ENCODE measurements around the gene JPT2. TPM values are rescaled to one million over a fixed set of nuclear protein-coding genes. Genes with fewer than 3 reads are reported as not detected.

The JPT2 gene
- 22.4 TPM for total RNA-seq

- H3K36me3 ChIP-seq (ENCODE audit: control insufficient read depth in 3 of 3, insufficient read depth in 3 of 3, low read length in 3 of 3), result peaks cover 20 to 27% (median 26%) of the 10 kb centered on the region in 3 donors
- no peaks in the 10 kb centered on the region for H3K27me3 ChIP-seq (ENCODE audit: control insufficient read depth in 3 of 3, insufficient read depth in 3 of 3, low read length in 3 of 3)
- H3K9ac ChIP-seq (ENCODE audit: low read depth in 1 of 3, low read length in 3 of 3), result peak within 1 kb of the TSS; percentile 57 to 82 (median 73)
- peak within 1 kb of the TSS; percentile 67 to 75 (median 73) for H3K4me3 ChIP-seq (ENCODE audit: low read length in 3 of 3)
- peaks cover 6 to 9% (median 7%) of the 10 kb centered on the region in 3 donors for H3K4me1 ChIP-seq (ENCODE audit: control insufficient read depth in 3 of 3, insufficient read depth in 3 of 3, low read length in 3 of 3)
- H3K9me3 ChIP-seq (ENCODE audit: control insufficient read depth in 3 of 3, low read length in 3 of 3), result no peaks in the 10 kb centered on the region
- no peak within 1 kb of the TSS for H3K27ac ChIP-seq (ENCODE audit: low read depth, low read length)
These were observed at the start of gene JPT2 for GRCh38 chr16:1677942-1678499. JPT2 (plus strand) TSS chr16:1678279; CDS start chr16:1678313, 34 bp downstream.

- H3K9ac ChIP-seq (ENCODE audit: low read depth in 1 of 3, low read length in 3 of 3), result no peak overlapping the region
- no peak overlapping the region for H3K4me3 ChIP-seq (ENCODE audit: low read length in 3 of 3)
- H3K27me3 ChIP-seq (ENCODE audit: control insufficient read depth in 3 of 3, insufficient read depth in 3 of 3, low read length in 3 of 3), result no peaks in the 10 kb centered on the region
- peaks cover 47 to 54% (median 48%) of the 10 kb centered on the region in 3 donors for H3K36me3 ChIP-seq (ENCODE audit: control insufficient read depth in 3 of 3, insufficient read depth in 3 of 3, low read length in 3 of 3)
- no peaks in the 10 kb centered on the region for H3K9me3 ChIP-seq (ENCODE audit: control insufficient read depth in 3 of 3, low read length in 3 of 3)
- no peak overlapping the region for H3K27ac ChIP-seq (ENCODE audit: low read depth, low read length)
- H3K4me1 ChIP-seq (ENCODE audit: control insufficient read depth in 3 of 3, insufficient read depth in 3 of 3, low read length in 3 of 3), result no peaks in the 10 kb centered on the region
These were observed 47.4 kb upstream of the JPT2 start for GRCh38 chr16:1630450-1631213.

GRCh38 chr16:1631230-1631629, 46.8 kb upstream of the JPT2 start:
- H3K27me3 ChIP-seq (ENCODE audit: control insufficient read depth in 3 of 3, insufficient read depth in 3 of 3, low read length in 3 of 3), result no peaks in the 10 kb centered on the region
- H3K9ac ChIP-seq (ENCODE audit: low read depth in 1 of 3, low read length in 3 of 3), result no peak overlapping the region
- H3K27ac ChIP-seq (ENCODE audit: low read depth, low read length), result no peak overlapping the region
- no peaks in the 10 kb centered on the region for H3K9me3 ChIP-seq (ENCODE audit: control insufficient read depth in 3 of 3, low read length in 3 of 3)
- no peaks in the 10 kb centered on the region for H3K4me1 ChIP-seq (ENCODE audit: control insufficient read depth in 3 of 3, insufficient read depth in 3 of 3, low read length in 3 of 3)
- H3K4me3 ChIP-seq (ENCODE audit: low read length in 3 of 3), result no peak overlapping the region
- peaks cover 46 to 54% (median 49%) of the 10 kb centered on the region in 3 donors for H3K36me3 ChIP-seq (ENCODE audit: control insufficient read depth in 3 of 3, insufficient read depth in 3 of 3, low read length in 3 of 3)

- H3K4me1 ChIP-seq (ENCODE audit: control insufficient read depth in 3 of 3, insufficient read depth in 3 of 3, low read length in 3 of 3), result no peaks in the 10 kb centered on the region
- no peak overlapping the region for H3K4me3 ChIP-seq (ENCODE audit: low read length in 3 of 3)
- no peaks in the 10 kb centered on the region for H3K27me3 ChIP-seq (ENCODE audit: control insufficient read depth in 3 of 3, insufficient read depth in 3 of 3, low read length in 3 of 3)
- no peak overlapping the region for H3K27ac ChIP-seq (ENCODE audit: low read depth, low read length)
- H3K36me3 ChIP-seq (ENCODE audit: control insufficient read depth in 3 of 3, insufficient read depth in 3 of 3, low read length in 3 of 3), result peaks cover 40 to 46% (median 46%) of the 10 kb centered on the region in 3 donors
- H3K9ac ChIP-seq (ENCODE audit: low read depth in 1 of 3, low read length in 3 of 3), result no peak overlapping the region
- H3K9me3 ChIP-seq (ENCODE audit: control insufficient read depth in 3 of 3, low read length in 3 of 3), result no peaks in the 10 kb centered on the region
These were observed 46.0 kb upstream of the JPT2 start for GRCh38 chr16:1631931-1632637.

GRCh38 chr16:1632638-1632970, 45.5 kb upstream of the JPT2 start:
- Histone ChIP-seq H3K9ac (ENCODE audit: low read depth in 1 of 3, low read length in 3 of 3) (no peak overlapping the region), H3K27me3 (ENCODE audit: control insufficient read depth in 3 of 3, insufficient read depth in 3 of 3, low read length in 3 of 3) (no peaks in the 10 kb centered on the region), H3K27ac (ENCODE audit: low read depth, low read length) (no peak overlapping the region), H3K4me1 (ENCODE audit: control insufficient read depth in 3 of 3, insufficient read depth in 3 of 3, low read length in 3 of 3) (no peaks in the 10 kb centered on the region), H3K36me3 (ENCODE audit: control insufficient read depth in 3 of 3, insufficient read depth in 3 of 3, low read length in 3 of 3) (peaks cover 40 to 48% (median 45%) of the 10 kb centered on the region in 3 donors), H3K4me3 (ENCODE audit: low read length in 3 of 3) (no peak overlapping the region), H3K9me3 (ENCODE audit: control insufficient read depth in 3 of 3, low read length in 3 of 3) (no peaks in the 10 kb centered on the region)

GRCh38 chr16:1633310-1633709, 44.8 kb upstream of the JPT2 start:
- no peaks in the 10 kb centered on the region for H3K4me1 ChIP-seq (ENCODE audit: control insufficient read depth in 3 of 3, insufficient read depth in 3 of 3, low read length in 3 of 3)
- no peaks in the 10 kb centered on the region for H3K27me3 ChIP-seq (ENCODE audit: control insufficient read depth in 3 of 3, insufficient read depth in 3 of 3, low read length in 3 of 3)
- peaks cover 46 to 55% (median 51%) of the 10 kb centered on the region in 3 donors for H3K36me3 ChIP-seq (ENCODE audit: control insufficient read depth in 3 of 3, insufficient read depth in 3 of 3, low read length in 3 of 3)

GRCh38 chr16:1634541-1634940, 43.5 kb upstream of the JPT2 start:
- H3K36me3 ChIP-seq (ENCODE audit: control insufficient read depth in 3 of 3, insufficient read depth in 3 of 3, low read length in 3 of 3), result peaks cover 47 to 62% (median 61%) of the 10 kb centered on the region in 3 donors
- H3K9ac ChIP-seq (ENCODE audit: low read depth in 1 of 3, low read length in 3 of 3), result no peak overlapping the region
- H3K9me3 ChIP-seq (ENCODE audit: control insufficient read depth in 3 of 3, low read length in 3 of 3), result no peaks in the 10 kb centered on the region
- no peaks in the 10 kb centered on the region for H3K27me3 ChIP-seq (ENCODE audit: control insufficient read depth in 3 of 3, insufficient read depth in 3 of 3, low read length in 3 of 3)
- no peaks in the 10 kb centered on the region for H3K4me1 ChIP-seq (ENCODE audit: control insufficient read depth in 3 of 3, insufficient read depth in 3 of 3, low read length in 3 of 3)
- no peak overlapping the region for H3K27ac ChIP-seq (ENCODE audit: low read depth, low read length)
- no peak overlapping the region for H3K4me3 ChIP-seq (ENCODE audit: low read length in 3 of 3)

More at GRCh38 chr16:1633310-1633709, 44.8 kb upstream of the JPT2 start:
- Histone ChIP-seq H3K27ac (ENCODE audit: low read depth, low read length) (no peak overlapping the region), H3K9ac (ENCODE audit: low read depth in 1 of 3, low read length in 3 of 3) (no peak overlapping the region), H3K9me3 (ENCODE audit: control insufficient read depth in 3 of 3, low read length in 3 of 3) (no peaks in the 10 kb centered on the region), H3K4me3 (ENCODE audit: low read length in 3 of 3) (no peak overlapping the region)

GRCh38 chr16:1635070-1635469, 43.0 kb upstream of the JPT2 start:
- no peak overlapping the region for H3K9ac ChIP-seq (ENCODE audit: low read depth in 1 of 3, low read length in 3 of 3)
- no peak overlapping the region for H3K4me3 ChIP-seq (ENCODE audit: low read length in 3 of 3)
- H3K36me3 ChIP-seq (ENCODE audit: control insufficient read depth in 3 of 3, insufficient read depth in 3 of 3, low read length in 3 of 3), result peaks cover 47 to 66% (median 65%) of the 10 kb centered on the region in 3 donors
- H3K27me3 ChIP-seq (ENCODE audit: control insufficient read depth in 3 of 3, insufficient read depth in 3 of 3, low read length in 3 of 3), result no peaks in the 10 kb centered on the region
- no peak overlapping the region for H3K27ac ChIP-seq (ENCODE audit: low read depth, low read length)
- H3K9me3 ChIP-seq (ENCODE audit: control insufficient read depth in 3 of 3, low read length in 3 of 3), result no peaks in the 10 kb centered on the region
- H3K4me1 ChIP-seq (ENCODE audit: control insufficient read depth in 3 of 3, insufficient read depth in 3 of 3, low read length in 3 of 3), result no peaks in the 10 kb centered on the region

- Histone ChIP-seq H3K4me3 (ENCODE audit: low read length in 3 of 3) (no peak overlapping the region), H3K27ac (ENCODE audit: low read depth, low read length) (no peak overlapping the region), H3K4me1 (ENCODE audit: control insufficient read depth in 3 of 3, insufficient read depth in 3 of 3, low read length in 3 of 3) (peaks cover 11 to 19% (median 18%) of the 10 kb centered on the region in 3 donors), H3K27me3 (ENCODE audit: control insufficient read depth in 3 of 3, insufficient read depth in 3 of 3, low read length in 3 of 3) (no peaks in the 10 kb centered on the region), H3K9me3 (ENCODE audit: control insufficient read depth in 3 of 3, low read length in 3 of 3) (no peaks in the 10 kb centered on the region), H3K9ac (ENCODE audit: low read depth in 1 of 3, low read length in 3 of 3) (no peak overlapping the region), H3K36me3 (ENCODE audit: control insufficient read depth in 3 of 3, insufficient read depth in 3 of 3, low read length in 3 of 3) (peaks cover 51 to 64% (median 52%) of the 10 kb centered on the region in 3 donors)
These were observed 40.6 kb upstream of the JPT2 start for GRCh38 chr16:1637526-1637925.

- Histone ChIP-seq H3K36me3 (ENCODE audit: control insufficient read depth in 3 of 3, insufficient read depth in 3 of 3, low read length in 3 of 3) (peaks cover 41 to 59% (median 43%) of the 10 kb centered on the region in 3 donors), H3K27me3 (ENCODE audit: control insufficient read depth in 3 of 3, insufficient read depth in 3 of 3, low read length in 3 of 3) (no peaks in the 10 kb centered on the region)
These were observed 39.3 kb upstream of the JPT2 start for GRCh38 chr16:1638757-1639156.

More at GRCh38 chr16:1638757-1639156, 39.3 kb upstream of the JPT2 start:
- peaks cover 23 to 31% (median 30%) of the 10 kb centered on the region in 3 donors for H3K4me1 ChIP-seq (ENCODE audit: control insufficient read depth in 3 of 3, insufficient read depth in 3 of 3, low read length in 3 of 3)
- no peak overlapping the region for H3K4me3 ChIP-seq (ENCODE audit: low read length in 3 of 3)
- no peak overlapping the region for H3K27ac ChIP-seq (ENCODE audit: low read depth, low read length)
- no peaks in the 10 kb centered on the region for H3K9me3 ChIP-seq (ENCODE audit: control insufficient read depth in 3 of 3, low read length in 3 of 3)
- no peak overlapping the region for H3K9ac ChIP-seq (ENCODE audit: low read depth in 1 of 3, low read length in 3 of 3)

Data from skeletal muscle tissue (tissue), 4 donors.